MCF 10A (cell line): ENCODE results near the gene TBK1. TPM values are rescaled to one million over a fixed set of nuclear protein-coding genes. Genes with fewer than 3 reads are reported as not detected.

ENCODE experiments used
- BruUV-seq: library from RNA; stranded (reverse); fragments of 400-500 nt; replicated peaks from 2 replicates; lab custom pipeline; 2021; lab: Mats Ljungman, UMichigan
- CTCF ChIA-PET: fragments of 300-600 bp; sonication (Branson Sonifier 250); formaldehyde crosslinking; extraction: SDS; loops from one replicate; lab custom pipeline; 2021; ENCODE audit warnings: antibody characterized with exemption, inconsistent platforms; lab: Yijun Ruan, JAX
- POLR2A ChIA-PET: fragments of 300-600, 350-650 bp; sonication (Branson Sonifier 250); formaldehyde crosslinking; extraction: SDS; loops from one replicate; lab custom pipeline; 2020; ENCODE audit warnings: antibody characterized with exemption, inconsistent platforms; lab: Yijun Ruan, JAX
- DNase-seq: peaks from one replicate; pipeline ENCODE4 v3.0.0-alpha.2; 2018; ENCODE audit not compliant: unreplicated experiment
- H3K27ac Mint-ChIP-seq: one replicate; pipeline ENCODE4 v1.8.0; 2022; ENCODE audit warnings: mild to moderate bottlenecking, low read depth, mixed read lengths; ENCODE audit not compliant: unreplicated experiment
- H3K27me3 Mint-ChIP-seq: one replicate; pipeline ENCODE4 v1.8.0; 2022; ENCODE audit warnings: mixed read lengths; ENCODE audit not compliant: insufficient read depth, unreplicated experiment
- H3K36me3 Mint-ChIP-seq: one replicate; pipeline ENCODE4 v1.8.0; 2022; ENCODE audit warnings: mild to moderate bottlenecking, moderate library complexity, mixed read lengths; ENCODE audit not compliant: insufficient read depth, unreplicated experiment
- H3K4me1 Mint-ChIP-seq: one replicate; pipeline ENCODE4 v1.8.0; 2022; ENCODE audit warnings: mixed read lengths; ENCODE audit not compliant: insufficient read depth, unreplicated experiment
- H3K4me3 Mint-ChIP-seq: one replicate; pipeline ENCODE4 v1.8.0; 2022; ENCODE audit warnings: mild to moderate bottlenecking, moderate library complexity, mixed read lengths; ENCODE audit not compliant: unreplicated experiment
- H3K9me3 Mint-ChIP-seq: one replicate; pipeline ENCODE4 v1.8.0; 2022; ENCODE audit warnings: mixed read lengths; ENCODE audit not compliant: unreplicated experiment
- intact Hi-C: fragments of 100-400 bp; cut with micrococcal nuclease; formaldehyde crosslinking; loops from 2 replicates; pipeline ENCODE4 v1.14.1; 2022
- total RNA-seq: library from RNA; stranded (reverse); gene quantifications from 2 replicates; pipeline ENCODE4 v1.2.3, GENCODE V29; 2022
- TF ChIP-seq, protein P1 (sequence below): fragments of 200-600 bp; IDR thresholded peaks from one replicate; pipeline ENCODE4 v1.8.0; 2022; ENCODE audit warnings: antibody characterized with exemption, mild to moderate bottlenecking; ENCODE audit not compliant: unreplicated experiment

TBK1 gene
- total RNA-seq, 1 experiment from 2014 or later, result 23.0 TPM

DNA sequence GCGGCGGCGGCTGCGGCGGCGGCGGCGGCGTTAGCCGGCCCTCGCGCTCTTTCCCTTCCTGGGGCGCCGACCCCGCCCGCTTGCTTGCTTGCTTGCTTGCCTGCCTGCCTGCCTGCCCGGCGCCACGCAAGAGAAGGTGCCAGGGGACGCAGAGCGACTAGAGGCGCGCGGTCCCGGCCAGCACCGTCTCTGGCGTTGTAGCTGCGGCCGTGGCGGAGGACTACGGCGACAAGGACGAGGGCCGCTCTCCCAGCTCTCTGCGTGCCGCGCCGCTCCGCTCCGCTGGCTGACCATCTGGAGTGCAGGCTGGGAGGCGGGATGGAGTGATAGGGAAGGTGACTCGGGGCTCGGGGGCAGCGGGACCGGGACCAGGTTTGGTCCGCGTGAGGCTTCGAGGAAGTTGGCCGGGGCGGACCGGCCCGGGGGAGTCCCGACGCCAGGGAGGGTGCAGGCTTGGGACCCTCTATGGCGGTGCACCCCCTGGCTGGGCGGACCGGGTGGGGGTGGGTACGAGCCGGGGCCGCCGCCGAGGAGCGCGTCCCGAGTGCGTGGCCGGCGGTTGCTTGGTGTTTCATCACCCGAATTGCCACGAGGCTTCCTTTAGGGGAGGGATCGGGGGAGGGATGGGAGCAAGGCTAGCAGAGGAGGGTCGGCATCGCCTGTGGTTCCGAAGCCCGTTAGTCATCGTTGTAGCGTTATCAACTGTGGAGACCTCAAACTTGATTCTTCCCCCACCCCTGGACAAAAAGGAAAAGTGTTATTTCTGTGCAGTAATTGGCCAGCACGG, 47.3 kb upstream of the TBK1 start:
- Mint-ChIP-seq H3K36me3 (peaks cover 11% of the 10 kb centered on the region), H3K9me3 (no peaks in the 10 kb centered on the region), H3K4me3 (peak overlapping the region; percentile 95), H3K27ac (peak overlapping the region; percentile 99), H3K4me1 (peaks cover 24% of the 10 kb centered on the region), H3K27me3 (no peaks in the 10 kb centered on the region)
- no TSS peak for BruUV-seq
- TF ChIP-seq, protein P1, sequence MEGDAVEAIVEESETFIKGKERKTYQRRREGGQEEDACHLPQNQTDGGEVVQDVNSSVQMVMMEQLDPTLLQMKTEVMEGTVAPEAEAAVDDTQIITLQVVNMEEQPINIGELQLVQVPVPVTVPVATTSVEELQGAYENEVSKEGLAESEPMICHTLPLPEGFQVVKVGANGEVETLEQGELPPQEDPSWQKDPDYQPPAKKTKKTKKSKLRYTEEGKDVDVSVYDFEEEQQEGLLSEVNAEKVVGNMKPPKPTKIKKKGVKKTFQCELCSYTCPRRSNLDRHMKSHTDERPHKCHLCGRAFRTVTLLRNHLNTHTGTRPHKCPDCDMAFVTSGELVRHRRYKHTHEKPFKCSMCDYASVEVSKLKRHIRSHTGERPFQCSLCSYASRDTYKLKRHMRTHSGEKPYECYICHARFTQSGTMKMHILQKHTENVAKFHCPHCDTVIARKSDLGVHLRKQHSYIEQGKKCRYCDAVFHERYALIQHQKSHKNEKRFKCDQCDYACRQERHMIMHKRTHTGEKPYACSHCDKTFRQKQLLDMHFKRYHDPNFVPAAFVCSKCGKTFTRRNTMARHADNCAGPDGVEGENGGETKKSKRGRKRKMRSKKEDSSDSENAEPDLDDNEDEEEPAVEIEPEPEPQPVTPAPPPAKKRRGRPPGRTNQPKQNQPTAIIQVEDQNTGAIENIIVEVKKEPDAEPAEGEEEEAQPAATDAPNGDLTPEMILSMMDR, result no peak
- ChIA-PET POLR2A (interaction anchor here (0.7 to 1.5 kb wide), 11 partner anchors 8 to 565 kb away, joined by 3 to 7 read pairs (median 4); partner anchors contain the start of genes C12orf56 and KICS2), CTCF (interaction anchor here (0.6 to 0.8 kb wide), 3 partner anchors 10 to 136 kb away, joined by 3 read pairs; no protein-coding TSS in a partner anchor)
- intact Hi-C loops, result no loop called here
- peak; percentile 84 for DNase-seq

- no peaks in the 10 kb centered on the region for H3K9me3 Mint-ChIP-seq
- H3K4me3 Mint-ChIP-seq, result peak overlapping the region; percentile 38
- no TSS peak for BruUV-seq
- TF ChIP-seq, protein P1, result no peak
- POLR2A ChIA-PET, result interaction anchor here (0.9 to 1.3 kb wide), 2 partner anchors 13 to 43 kb away, joined by 3 to 4 read pairs; no protein-coding TSS in a partner anchor
- CTCF ChIA-PET, result interaction anchor here (0.6 to 1.5 kb wide), 3 partner anchors 13 to 1608 kb away, joined by 3 read pairs; partner anchors contain the start of gene SRGAP1
- H3K27ac Mint-ChIP-seq, result peak overlapping the region; percentile 84
- H3K36me3 Mint-ChIP-seq, result peaks cover 40% of the 10 kb centered on the region
- no peaks in the 10 kb centered on the region for H3K27me3 Mint-ChIP-seq
- DNase-seq, result no peak
- H3K4me1 Mint-ChIP-seq, result peaks cover 17% of the 10 kb centered on the region
- intact Hi-C loops, result no loop called here
These were observed 44.3 kb upstream of the TBK1 start for GRCh38 chr12:64407342-64408223.

- ChIA-PET CTCF (interaction anchor here (0.7 to 1.1 kb wide), 2 partner anchors 25 to 1729 kb away, joined by 3 to 4 read pairs; no protein-coding TSS in a partner anchor), POLR2A (no interaction called here)
- no peak for DNase-seq
- TF ChIP-seq, protein P1, result no peak
- H3K27ac Mint-ChIP-seq, result no peak overlapping the region
- no peaks in the 10 kb centered on the region for H3K9me3 Mint-ChIP-seq
- H3K4me1 Mint-ChIP-seq, result peaks cover 12% of the 10 kb centered on the region
- peaks cover 78% of the 10 kb centered on the region for H3K36me3 Mint-ChIP-seq
- no peaks in the 10 kb centered on the region for H3K27me3 Mint-ChIP-seq
- no peak overlapping the region for H3K4me3 Mint-ChIP-seq
- intact Hi-C loops, result loop anchor here (10.0 kb wide), 1 partner anchor 73 kb away; no protein-coding TSS in a partner anchor
- BruUV-seq, result no TSS peak
These were observed 40.5 kb upstream of the TBK1 start for GRCh38 chr12:64411427-64411826.
